ENCODE measurements around the gene SHC1.

Gene SHC1

DNA sequence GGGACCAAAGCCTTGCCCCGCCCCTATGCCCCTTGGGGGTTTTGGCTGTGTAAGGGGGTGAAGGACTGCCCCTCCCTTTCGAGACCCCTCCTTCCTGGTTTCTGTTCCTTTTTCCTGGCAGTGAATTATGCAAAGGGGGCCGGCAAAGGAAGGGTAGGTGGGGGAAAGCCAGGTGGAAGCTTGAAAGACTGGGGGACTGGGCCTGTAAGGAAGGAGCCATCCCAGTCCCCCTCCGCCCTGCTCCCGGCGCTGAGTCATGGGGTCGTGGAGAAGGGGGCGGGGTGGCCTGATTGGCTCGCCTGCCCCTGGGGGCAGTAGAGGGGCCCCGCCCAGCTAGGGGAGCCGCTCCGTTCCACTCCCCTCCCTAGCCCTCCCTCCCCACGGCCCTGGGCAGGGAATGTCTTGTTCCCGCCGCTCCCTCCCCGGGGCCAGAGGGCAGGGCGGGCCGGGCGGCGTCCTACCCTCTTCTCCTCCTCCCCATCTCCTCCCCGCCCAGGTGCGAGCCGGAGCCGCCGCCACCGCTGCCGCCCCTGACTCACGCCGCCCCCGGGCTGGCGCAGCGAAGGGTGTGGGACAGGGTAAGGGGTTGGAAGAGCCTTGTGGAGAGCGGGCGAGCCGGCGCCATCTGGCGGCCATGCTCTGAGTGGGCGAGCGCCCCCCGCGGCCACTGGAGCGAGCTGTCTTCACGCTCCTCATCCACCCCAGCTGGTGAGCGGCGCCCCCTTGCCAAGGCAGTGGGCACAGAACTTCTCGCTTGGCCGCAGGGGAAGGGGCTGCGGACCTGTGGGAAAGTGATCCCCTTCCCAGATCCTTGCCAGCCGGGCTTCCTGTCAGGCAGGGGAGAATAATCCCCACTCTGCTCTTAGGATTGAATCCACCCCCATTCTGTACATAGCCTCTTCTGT, 46.7 kb upstream of the SHC1 start (continued):
- TF ChIP-seq, protein P1, sequence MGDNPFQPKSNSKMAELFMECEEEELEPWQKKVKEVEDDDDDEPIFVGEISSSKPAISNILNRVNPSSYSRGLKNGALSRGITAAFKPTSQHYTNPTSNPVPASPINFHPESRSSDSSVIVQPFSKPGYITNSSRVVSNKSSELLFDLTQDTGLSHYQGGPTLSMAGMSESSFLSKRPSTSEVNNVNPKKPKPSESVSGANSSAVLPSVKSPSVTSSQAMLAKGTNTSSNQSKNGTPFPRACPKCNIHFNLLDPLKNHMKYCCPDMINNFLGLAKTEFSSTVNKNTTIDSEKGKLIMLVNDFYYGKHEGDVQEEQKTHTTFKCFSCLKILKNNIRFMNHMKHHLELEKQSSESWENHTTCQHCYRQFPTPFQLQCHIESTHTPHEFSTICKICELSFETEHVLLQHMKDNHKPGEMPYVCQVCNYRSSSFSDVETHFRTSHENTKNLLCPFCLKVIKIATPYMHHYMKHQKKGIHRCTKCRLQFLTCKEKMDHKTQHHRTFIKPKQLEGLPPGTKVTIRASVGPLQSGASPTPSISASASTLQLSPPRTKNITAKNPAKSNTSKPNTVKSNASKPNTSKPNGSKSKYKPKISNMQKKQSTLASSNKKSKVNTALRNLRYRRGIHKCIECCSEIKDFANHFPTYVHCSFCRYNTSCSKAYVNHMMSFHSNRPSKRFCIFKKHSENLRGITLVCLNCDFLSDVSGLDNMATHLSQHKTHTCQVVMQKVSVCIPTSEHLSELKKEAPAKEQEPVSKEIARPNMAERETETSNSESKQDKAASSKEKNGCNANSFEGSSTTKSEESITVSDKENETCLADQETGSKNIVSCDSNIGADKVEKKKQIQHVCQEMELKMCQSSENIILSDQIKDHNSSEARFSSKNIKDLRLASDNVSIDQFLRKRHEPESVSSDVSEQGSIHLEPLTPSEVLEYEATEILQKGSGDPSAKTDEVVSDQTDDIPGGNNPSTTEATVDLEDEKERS (tag by site-specific recombination; IDR thresholded peaks at IDR 0.05), result no peak
- peak; percentile 52; the same call in 1 of the 2 replicates for TF ChIP-seq ZNF121 (tag by site-specific recombination; IDR thresholded peaks at IDR 0.05)
- TF ChIP-seq ZNF223 (tag by site-specific recombination; IDR thresholded peaks at IDR 0.05), result no peak
- no peak for TF ChIP-seq ZNF19 (tag by site-specific recombination; IDR thresholded peaks at IDR 0.05; ENCODE audit: low read depth)
- TF ChIP-seq, protein P2, sequence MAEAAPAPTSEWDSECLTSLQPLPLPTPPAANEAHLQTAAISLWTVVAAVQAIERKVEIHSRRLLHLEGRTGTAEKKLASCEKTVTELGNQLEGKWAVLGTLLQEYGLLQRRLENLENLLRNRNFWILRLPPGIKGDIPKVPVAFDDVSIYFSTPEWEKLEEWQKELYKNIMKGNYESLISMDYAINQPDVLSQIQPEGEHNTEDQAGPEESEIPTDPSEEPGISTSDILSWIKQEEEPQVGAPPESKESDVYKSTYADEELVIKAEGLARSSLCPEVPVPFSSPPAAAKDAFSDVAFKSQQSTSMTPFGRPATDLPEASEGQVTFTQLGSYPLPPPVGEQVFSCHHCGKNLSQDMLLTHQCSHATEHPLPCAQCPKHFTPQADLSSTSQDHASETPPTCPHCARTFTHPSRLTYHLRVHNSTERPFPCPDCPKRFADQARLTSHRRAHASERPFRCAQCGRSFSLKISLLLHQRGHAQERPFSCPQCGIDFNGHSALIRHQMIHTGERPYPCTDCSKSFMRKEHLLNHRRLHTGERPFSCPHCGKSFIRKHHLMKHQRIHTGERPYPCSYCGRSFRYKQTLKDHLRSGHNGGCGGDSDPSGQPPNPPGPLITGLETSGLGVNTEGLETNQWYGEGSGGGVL (tag by site-specific recombination; IDR thresholded peaks at IDR 0.05), result peak; percentile 100
- peak; percentile 95 for TF ChIP-seq ZBTB17 (tag by site-specific recombination; IDR thresholded peaks at IDR 0.05)
- TF ChIP-seq ZNF623 (tag by site-specific recombination; IDR thresholded peaks at IDR 0.05), result no peak
- TF ChIP-seq PRDM6 (tag by site-specific recombination; IDR thresholded peaks at IDR 0.05), result no peak
- no peak for TF ChIP-seq ZNF548 (tag by site-specific recombination; IDR thresholded peaks at IDR 0.05)
- TF ChIP-seq TRIM28 (IDR thresholded peaks at IDR 0.05; ENCODE audit: borderline replicate concordance, low read length), result peak; percentile 80; the same call in 1 of the 2 replicates
- peak; percentile 75 for TF ChIP-seq MZF1 (tag by site-specific recombination; IDR thresholded peaks at IDR 0.05; ENCODE audit: borderline replicate concordance)
- TF ChIP-seq ZSCAN18 (tag by site-specific recombination; IDR thresholded peaks at IDR 0.05), result no peak
- TF ChIP-seq SCRT2 (tag by site-specific recombination; IDR thresholded peaks at IDR 0.05), result peak; percentile 64; the same call in 1 of the 2 replicates
- no peak for TF ChIP-seq ZNF404 (tag by site-specific recombination; IDR thresholded peaks at IDR 0.05)
- TF ChIP-seq SP7 (tag by site-specific recombination; IDR thresholded peaks at IDR 0.05), result peak; percentile 96
- peak; percentile 83 for TF ChIP-seq OSR2 (tag by site-specific recombination; IDR thresholded peaks at IDR 0.05)
- no peak for TF ChIP-seq ZNF621 (tag by site-specific recombination; IDR thresholded peaks at IDR 0.05)
- TF ChIP-seq ZFP37 (tag by site-specific recombination; IDR thresholded peaks at IDR 0.05), result peak; percentile 98
- TF ChIP-seq EGR2 (tag by site-specific recombination; IDR thresholded peaks at IDR 0.05; ENCODE audit: low read depth), result peak; percentile 99
- peak; percentile 96 for TF ChIP-seq SP2 (tag by site-specific recombination; IDR thresholded peaks at IDR 0.05)
- no peak for TF ChIP-seq ZNF707 (tag by site-specific recombination; IDR thresholded peaks at IDR 0.05)
- TF ChIP-seq ZBTB8A (tag by site-specific recombination; IDR thresholded peaks at IDR 0.05), result peak; percentile 96
- TF ChIP-seq ZNF26 (tag by site-specific recombination; IDR thresholded peaks at IDR 0.05), result no peak
- TF ChIP-seq ZNF184 (tag by site-specific recombination; IDR thresholded peaks at IDR 0.05), result 0 out of 2 replicates have a peak, but pooled peaks have one; percentile 49
- no peak; the same call in 1 of the 2 replicates for TF ChIP-seq ZNF18 (tag by site-specific recombination; IDR thresholded peaks at IDR 0.05)
- no peak for TF ChIP-seq ZNF560 (tag by site-specific recombination; IDR thresholded peaks at IDR 0.05; ENCODE audit: borderline replicate concordance)
- peak; percentile 98 for TF ChIP-seq GLIS2 (tag by site-specific recombination; IDR thresholded peaks at IDR 0.05)

Data from HEK293 (cell line).